HG02840 (cell line): ENCODE data around the gene WDR35.
A peak's percentile ranks its signal among the peaks of the same experiment; 100 is the strongest.

ENCODE experiments used
- ATAC-seq: cut with Tn5 transposase; IDR thresholded peaks from one replicate; pipeline ENCODE4 v1.9.1; 2021; ENCODE audit warnings: mild to moderate bottlenecking, moderate library complexity, moderate number of reproducible peaks; ENCODE audit not compliant: unreplicated experiment, low FRiP score

WDR35 gene

DNA sequence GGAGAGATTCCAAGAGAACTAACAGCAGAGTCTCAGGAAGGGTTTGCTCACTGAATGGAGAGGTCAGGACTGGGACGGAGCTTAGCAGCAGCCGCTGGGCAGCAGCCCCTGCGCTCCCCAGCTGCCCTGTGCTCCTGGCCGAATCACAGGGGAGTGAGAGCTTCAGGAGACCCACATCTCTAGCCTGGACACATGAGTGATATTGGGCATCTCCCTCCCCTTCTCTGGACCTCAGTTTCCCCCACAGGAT is 22.1 kb upstream of the WDR35 start:
- ATAC-seq, result no peak

DNA sequence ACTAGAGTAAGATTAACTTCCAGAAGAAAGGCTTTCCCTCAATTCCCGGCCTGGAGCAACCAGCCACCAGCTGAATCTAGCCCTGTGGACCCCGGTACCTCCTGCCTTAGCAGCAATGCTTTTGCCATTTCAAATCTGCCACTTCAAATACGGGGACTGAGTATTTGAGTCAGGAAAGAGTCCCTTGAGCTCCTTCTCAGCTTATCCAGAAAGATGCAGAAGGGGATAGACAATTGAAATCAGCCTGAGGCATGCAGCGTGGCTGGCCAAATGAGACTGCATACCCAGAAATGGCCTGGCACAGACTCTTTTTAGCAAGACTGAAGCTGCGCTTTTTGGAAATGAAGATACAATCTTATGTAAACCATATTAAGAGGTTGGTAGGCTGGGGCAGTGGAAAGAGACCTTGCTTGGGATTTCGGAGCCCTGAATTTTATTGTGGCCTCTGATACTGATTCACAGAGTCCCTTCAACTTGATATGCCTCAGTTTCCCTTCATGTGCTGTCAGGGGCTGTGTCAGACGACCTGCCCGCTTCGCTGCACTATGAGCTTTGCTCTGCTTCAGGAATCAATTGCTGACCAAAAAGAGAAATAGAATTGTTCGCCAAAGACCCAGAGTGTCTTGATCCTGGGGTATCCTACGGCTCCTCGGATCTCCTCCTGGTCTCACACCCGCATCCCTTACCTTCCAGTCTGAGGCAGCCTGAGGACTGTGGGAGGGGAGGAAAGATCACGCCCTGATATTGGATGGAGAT is 21.5 kb upstream of the WDR35 start:
- no peak for ATAC-seq

DNA sequence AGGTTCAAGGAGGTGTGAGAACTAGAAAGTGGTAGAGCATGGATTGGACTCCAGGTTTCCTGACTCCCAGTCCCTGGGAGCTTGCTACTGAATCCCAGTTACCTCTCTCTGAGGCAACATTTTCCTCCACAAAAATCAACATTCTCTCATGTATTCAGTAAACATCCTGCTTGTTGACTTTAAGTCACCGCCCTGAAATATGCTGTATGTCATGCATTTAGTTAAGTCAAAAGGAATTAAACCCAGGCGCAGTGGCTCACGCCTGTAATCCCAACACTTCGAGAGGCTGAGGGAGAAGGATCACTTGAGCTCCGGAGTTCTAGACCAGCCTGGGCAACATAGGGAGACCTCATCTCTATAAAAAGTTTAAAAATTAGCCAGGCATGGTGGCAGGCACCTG is 18.8 kb upstream of the WDR35 start:
- ATAC-seq, result no peak

DNA sequence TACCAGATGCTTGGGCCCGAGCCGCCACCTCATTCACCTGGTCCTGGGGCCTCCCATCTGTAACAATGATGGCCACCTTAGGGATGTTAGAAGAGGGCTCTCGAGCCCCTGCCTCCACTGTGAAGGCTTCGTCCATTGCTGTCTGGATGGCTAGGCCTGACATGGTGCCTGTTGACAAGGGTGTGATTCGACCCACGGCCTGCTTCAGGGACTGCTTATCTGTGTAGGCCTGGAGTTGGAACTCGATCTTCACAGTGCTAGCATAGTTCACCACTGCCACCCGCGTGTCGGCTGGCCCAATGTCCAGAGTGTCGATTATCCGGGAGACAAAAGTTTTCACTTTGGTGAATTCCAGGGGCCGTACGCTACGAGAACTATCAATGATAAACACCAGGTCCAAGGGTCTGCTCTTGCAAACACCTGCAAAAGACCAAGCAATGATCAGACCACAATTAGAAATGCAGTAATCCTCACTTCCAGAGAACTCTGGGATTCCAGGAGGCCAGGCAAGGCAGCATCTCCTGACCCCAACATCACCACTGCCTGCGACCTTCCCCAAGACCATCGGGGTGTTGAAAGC is 16.1 kb upstream of the WDR35 start:
- ATAC-seq, result no peak

DNA sequence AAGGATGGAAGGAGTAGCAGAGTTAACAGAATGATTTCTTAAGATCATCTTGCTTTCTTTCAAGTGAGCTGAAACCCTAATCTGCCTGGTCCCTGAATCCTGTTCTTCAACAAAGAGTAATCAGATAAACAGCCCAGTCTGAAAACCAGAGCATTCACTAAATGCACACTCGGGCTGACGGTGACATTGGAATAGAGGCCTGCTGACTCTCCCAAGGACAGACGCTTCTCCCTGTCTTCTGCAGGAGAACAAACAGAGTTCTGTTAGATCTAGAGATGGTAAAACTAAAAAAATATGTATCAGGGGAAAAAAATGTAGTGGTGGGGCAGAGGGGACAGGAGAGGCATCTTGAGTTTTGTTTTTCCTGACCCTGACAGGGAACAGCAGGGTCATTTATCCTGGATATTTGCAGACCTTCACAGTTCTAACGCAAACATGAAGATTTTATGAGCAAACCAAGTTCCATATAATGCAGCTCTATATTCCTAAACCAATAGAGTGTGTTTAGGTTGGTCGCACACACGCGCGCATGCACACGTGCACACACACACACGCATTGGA is 15.2 kb upstream of the WDR35 start:
- ATAC-seq, result no peak

DNA sequence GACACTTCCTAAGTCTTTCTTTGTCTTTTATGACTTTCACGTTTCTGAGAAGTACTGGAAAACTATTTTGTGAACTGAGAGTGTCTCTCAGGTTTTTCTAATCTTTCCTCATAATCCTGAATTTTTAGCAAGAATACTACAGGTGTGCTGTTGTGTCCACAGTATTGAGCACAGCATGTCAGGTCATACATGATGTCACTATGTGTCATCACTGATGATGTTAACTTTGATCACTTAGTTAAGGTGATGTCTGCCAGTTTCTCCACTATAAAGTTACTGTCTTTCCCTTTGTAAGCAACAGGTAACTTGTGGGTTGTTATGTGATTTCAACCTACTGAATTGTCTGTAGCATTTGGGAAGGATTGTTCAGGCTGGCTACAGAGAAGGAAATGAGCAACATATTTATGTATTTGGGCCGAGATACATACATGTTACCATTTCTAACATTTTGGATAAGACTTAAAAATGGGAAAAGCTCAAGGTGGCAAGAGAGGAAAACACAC is 11.5 kb upstream of the WDR35 start:
- no peak for ATAC-seq

DNA sequence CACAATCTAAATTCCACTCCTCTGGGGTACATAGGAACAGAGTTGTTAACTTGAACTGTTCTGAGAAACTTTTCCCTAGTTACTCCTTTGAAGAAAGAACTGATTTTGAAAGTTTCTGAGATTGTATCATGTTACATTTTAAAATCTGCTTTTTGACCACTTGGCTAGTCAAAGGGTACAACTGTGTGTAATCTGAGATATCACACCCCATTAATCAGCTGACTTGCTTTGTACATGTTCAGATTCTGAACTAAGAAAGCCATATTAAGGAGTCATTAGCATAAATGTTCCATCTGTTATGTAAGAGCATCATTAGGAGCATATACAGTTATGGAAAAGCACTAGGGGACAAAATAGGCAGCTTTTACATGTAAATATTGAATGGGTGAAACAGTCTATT is 3.8 kb upstream of the WDR35 start:
- ATAC-seq, result no peak

DNA sequence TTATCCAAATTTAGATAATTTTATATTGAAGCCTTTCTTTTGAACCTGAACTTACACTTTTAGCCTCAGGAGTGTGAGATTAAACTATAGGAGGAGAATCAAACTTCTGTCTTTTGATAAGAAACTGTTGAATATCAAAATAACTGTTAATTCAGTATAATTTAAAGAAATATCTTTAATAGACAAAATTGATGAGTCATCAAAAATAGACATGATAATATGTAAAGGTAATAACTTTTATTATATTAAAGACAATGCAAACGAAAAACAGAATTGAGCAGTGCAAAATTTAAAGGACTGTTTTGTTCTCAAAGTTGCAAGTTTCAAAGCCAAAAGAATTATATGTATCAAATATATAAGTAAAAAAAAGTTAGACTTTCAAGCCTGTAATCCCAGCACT is 2.0 kb upstream of the WDR35 start:
- no peak for ATAC-seq

DNA sequence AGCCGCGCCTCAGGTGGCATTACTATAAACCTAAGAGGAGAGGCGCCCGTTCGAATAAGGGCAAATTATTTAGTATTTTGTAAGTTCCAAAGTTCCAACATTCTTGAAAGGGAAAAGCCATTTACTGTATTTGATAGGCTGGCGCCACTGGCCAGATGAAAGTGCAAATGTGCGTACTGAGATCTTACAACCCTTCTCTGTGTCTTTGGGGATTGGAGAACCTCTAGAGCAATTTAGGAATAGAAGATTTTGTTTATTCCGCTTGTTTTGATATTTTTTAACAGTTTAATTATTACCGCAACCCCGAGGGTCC is 467 bp upstream of the WDR35 start:
- no peak for ATAC-seq

DNA sequence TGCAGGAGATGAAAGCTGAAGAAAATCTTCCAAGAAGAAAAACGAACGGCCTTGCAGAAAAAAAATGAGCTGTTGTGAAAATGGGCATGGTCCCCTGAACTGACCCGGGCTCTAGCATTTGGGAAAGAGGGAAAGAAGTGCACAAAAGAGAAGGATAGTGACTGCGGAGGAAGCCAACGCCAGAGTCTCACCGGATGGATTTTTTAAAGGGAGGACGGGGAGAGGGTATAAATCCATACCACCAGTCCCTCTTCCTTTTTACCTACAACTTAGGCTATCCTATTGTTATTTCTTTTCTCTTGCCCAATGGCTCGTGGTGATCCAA is 601 bp downstream of the WDR35 start:
- no peak for ATAC-seq

DNA sequence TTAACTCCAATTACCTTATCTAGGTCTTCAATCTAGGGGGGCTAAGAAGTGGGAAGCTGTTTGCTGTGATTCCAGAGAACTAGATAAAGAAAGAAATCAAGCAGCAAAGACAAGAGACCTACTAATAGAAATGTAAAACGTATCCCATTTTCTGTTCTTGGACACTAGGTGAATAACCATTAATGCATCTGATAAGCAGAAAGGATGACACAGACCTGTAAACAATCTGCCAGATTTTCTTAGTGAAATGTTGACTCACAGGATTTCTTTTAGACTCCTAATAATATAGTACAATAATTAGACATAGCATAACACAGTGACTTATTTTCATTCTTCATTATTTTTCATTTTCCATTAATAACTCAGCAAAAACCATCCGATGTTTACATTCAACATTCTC is 1.3 kb downstream of the WDR35 start:
- no peak for ATAC-seq

DNA sequence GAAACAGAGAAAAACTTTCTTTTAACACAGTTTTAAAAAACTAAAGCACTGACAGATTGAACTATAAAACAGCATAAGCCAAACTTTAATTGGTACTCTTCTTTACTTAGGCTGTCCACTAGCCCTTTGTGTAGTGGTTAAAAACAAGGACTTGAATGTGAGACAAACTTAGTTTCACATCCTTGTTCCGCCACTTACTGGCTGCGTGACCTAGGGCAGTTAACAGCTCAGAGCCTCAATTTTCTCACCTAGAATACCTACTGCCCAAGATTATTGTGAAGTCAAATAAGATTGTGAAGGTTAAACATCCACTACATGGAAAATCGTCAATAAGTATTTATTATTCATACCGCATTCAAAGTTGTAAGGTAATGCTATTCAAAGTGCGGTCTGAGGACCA is 2.0 kb downstream of the WDR35 start:
- peak; percentile 58 for ATAC-seq

DNA sequence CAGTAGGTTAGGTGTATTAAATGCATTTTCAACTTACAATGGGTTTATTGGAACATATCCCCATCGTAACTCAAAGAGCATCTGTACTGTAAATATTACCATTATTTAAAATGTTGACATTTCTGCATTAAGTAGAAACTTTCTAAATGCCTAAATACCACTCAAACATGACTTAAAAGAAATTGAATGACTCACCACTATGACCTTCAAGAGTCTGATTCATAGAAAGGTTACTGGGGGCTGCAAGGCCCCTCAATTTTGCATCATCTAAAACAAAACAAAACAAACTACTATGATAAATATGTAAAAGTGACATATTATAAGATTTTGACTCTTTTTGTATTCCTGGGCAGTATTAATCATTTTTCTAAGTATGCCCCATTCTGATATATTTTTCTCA is 7.6 kb downstream of the WDR35 start:
- no peak for ATAC-seq

DNA sequence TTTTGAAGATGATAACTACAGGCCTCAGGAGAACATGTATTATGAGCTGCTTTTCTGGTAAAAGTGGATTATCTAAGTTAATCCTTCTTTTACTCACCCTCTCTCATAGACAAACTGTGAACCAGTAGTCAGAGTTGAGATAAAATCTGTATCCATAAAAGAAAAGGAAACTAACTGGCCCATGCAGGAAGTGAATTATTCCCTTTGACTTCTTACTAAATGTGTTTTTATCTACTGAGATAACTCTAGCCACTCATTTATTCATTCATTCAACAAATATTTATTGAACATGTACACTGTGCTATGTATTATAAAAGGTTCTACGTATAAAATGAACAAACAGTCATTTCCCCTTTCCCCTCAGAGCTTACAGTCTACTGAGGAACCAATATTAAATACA is 10.0 kb downstream of the WDR35 start:
- ATAC-seq, result no peak

DNA sequence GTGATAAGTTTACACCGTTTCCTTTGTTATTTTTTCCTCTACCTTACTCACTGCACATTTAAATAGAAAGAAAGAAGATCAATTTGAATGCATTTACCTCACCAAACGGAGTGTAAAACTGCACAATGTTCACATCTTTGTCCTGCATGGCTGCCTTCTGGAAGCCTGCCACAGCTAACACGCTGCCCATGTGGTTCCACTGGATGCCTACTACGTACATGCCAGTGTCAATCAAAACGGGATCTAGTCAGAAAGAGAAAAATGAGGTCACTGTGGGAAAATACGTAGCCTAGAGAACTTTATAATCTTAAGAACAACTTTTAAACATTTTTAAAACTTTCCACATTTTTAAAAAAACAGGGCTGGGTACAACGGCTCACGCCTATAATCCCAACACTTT is 16.4 kb downstream of the WDR35 start:
- ATAC-seq, result no peak

DNA sequence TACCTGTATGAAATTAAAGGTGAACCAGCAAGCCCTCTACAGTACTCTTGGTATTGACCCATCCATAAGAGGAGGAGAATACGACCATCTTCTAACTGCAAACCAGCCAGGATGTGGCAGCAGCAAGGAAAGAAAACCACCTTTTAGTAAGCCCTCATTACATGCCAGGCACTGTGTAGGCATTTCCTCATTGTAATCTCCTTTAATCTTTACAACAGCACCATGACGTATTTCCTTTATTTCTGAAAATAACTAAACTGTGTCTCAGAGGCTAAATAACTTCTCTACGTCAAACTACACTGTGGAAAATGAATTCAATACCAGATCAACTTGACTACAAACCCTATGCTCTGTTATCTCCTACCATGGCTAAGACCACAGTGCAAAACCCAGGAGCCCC is 18.2 kb downstream of the WDR35 start:
- ATAC-seq, result no peak

DNA sequence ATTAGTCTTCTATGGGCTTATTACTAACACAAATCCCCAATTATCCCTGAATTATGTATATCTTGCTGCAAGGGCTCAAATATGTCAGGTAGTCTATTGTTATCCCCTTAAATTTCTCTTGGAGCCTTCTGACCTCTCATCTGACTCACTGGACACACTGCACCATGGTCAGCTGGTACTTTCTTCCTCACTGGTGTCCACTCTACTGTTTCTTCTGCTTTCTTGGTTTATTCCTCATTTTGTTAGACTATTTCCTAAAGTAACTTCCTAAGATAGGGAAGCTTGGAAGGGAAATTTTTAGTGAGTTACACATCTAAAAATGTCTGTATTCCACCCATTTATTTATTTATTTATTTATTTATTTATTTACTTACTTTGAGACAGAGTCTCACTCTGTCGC is 26.5 kb downstream of the WDR35 start:
- no peak for ATAC-seq

DNA sequence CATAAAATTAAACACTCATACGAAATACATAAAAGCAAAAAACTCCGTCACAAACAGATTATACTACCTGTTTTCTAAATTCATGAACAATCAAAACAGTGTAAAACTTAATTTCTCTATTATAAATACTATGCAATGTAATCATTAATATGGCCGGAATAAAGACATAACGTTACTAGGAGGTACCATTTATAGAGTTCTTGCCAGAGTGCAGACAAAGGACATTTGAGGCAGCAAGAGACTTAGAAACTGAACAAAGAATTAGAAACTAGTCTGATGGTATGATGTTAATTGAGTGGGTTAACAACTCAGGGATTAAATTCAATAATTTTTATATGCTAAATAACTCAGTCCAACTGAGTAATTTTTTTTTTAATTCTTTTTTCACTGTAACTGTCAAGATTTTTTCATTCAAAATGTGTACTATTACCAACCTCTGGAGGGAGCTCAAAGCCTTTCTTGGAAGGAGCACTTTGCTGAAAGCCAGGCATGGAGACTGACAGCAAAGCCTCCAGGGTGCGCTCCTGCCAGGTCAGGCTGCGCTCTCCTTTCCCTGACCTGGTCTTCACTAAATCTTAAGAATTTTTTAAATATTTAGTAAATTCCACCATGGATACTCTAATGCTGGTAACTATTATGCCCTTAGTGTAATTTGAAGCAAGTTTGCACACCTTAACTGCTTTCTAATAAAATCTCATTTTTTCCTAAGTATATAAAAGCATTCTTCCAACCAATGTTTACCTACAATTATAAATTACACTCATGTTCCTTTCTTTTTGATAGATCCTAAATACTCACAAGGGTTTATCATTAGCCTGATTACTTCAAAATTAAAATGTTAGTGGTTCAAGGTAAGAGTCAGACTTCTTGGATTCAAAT is 34.1 kb downstream of the WDR35 start:
- ATAC-seq, result peak; percentile 71

DNA sequence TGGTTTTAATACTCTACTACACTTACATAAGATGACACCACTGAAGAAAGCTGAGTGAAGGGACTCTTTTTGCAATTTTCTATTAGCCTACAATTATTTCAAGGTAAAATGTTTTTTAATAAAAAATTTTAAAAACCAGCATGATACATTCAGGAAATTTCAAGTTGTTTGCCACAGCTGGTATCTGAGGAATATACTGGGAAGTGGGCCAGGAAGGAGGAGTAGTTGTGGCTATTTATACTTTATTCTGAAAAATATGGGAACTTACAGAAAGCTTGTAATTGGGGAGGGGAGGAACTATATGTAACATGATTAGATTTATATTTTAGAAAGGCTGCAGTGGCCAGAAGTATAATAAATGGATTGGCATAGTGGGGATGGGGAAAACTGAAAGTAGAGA is 40.8 kb downstream of the WDR35 start:
- no peak for ATAC-seq

DNA sequence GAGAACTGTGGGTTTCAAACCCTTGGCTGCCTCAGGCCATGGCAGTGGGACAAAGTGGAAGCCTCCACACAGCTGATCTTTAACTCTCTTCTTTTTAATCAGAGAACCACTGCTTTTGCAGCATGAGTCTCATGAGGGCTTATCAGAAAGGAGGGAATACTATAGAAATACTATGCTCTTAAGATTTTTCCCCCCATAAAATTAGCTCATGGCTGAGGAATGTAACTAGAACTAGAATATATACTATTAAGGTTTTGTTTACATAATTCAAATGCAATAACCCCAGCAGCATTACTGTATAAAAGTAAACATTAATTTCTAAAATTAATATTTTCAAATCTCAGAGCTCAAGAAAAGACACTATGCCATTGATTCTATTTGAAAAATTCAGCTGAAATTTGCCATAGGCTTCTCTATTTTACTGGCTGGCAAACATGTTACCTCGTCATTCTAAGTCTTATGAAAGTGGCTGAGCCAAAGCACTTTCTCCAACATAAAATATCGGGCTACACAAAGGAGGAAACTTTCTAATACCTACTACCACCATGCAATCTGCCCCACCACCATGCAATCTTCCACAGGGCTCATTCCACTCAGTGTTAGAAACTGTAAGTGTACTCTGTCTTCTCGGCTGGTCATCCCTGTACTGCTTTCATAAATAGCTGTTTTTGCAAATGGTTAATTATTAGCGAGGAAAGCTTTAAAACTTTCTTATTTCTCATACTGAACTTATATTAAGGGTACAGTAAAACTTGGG is 42.5 kb downstream of the WDR35 start:
- no peak for ATAC-seq

DNA sequence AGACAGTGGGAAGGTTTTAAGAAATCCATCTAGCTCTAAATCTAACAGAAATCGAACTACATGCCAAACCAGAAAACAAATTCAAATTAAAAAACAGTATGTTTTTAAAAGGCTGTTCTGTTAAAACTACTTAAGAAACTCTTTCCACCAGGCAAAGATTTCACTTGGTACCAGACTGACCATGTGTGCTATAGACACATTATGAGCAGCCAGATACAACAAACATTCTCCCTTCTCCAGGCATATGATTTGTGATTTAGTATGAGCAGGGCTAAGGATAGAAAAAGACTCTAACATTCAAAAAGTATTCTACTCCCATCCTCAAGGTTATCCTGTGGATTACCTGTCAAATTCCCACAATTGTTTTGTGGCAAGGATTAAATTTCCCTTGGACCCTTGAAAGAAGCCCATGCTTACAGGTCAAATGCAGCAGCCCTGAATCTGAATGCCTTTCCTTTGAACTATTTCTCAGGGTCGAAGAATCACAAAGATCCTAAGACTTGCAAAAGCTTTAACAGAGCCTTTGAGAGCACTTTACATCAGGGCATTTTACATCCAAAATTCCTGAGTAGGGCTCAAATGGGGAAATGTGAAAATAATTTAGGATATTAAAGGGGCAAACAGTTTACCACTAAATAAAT is 45.6 kb downstream of the WDR35 start:
- no peak for ATAC-seq
